ENCODE data around the gene RPL28. TPM values are rescaled to one million over a fixed set of nuclear protein-coding genes. Genes with fewer than 3 reads are reported as not detected.

Gene RPL28
- total RNA-seq, 2 donors from 2014 or later, result 175 to 319 TPM

- Histone ChIP-seq H3K9me3 (no peaks in the 10 kb centered on the region), H3K36me3 (no peaks in the 10 kb centered on the region), H3K27ac (no peak overlapping the region), H3K4me1 (peaks cover 0 to 14% of the 10 kb centered on the region in 2 donors), H3K27me3 (peaks cover 15 to 40% of the 10 kb centered on the region in 2 donors), H3K4me3 (peak overlapping the region in 1 of 2 donors; percentile 38)
- DNase-seq (ENCODE audit: low spot score), result no peak
- TF ChIP-seq CTCF (IDR thresholded peaks at IDR 0.05), result no peak
Observed at GRCh38 chr19:55369653-55370304, 16.0 kb upstream of the RPL28 start.

GRCh38 chr19:55370305-55370988 is 15.3 kb upstream of the RPL28 start, which contains the start of gene IL11:
TSS of gene IL11 (minus strand) at chr19:55370463. CDS start at chr19:55370310, 153 bp downstream.
- Histone ChIP-seq H3K9me3 (no peaks in the 10 kb centered on the region), H3K27ac (no peak within 1 kb of the TSS), H3K4me1 (peaks cover 0 to 14% of the 10 kb centered on the region in 2 donors), H3K36me3 (no peaks in the 10 kb centered on the region), H3K27me3 (peaks cover 15 to 42% of the 10 kb centered on the region in 2 donors), H3K4me3 (peak within 1 kb of the TSS in 1 of 2 donors; percentile 38)
- no peak for TF ChIP-seq CTCF (IDR thresholded peaks at IDR 0.05)
- DNase-seq (ENCODE audit: low spot score), result no peak

- DNase-seq (ENCODE audit: low spot score), result no peak
- Histone ChIP-seq H3K36me3 (no peaks in the 10 kb centered on the region), H3K9me3 (no peaks in the 10 kb centered on the region), H3K4me3 (no peak overlapping the region), H3K27me3 (peaks cover 15 to 50% of the 10 kb centered on the region in 2 donors), H3K4me1 (peaks cover 0 to 17% of the 10 kb centered on the region in 2 donors), H3K27ac (no peak overlapping the region)
- no peak for TF ChIP-seq CTCF (IDR thresholded peaks at IDR 0.05)
Observed at GRCh38 chr19:55372316-55373081, 13.2 kb upstream of the RPL28 start.

- Histone ChIP-seq H3K36me3 (no peaks in the 10 kb centered on the region), H3K27ac (no peak overlapping the region), H3K9me3 (no peaks in the 10 kb centered on the region), H3K4me1 (peaks cover 0 to 22% of the 10 kb centered on the region in 2 donors), H3K27me3 (peaks cover 12 to 45% of the 10 kb centered on the region in 2 donors), H3K4me3 (no peak overlapping the region)
- no peak for TF ChIP-seq CTCF (IDR thresholded peaks at IDR 0.05)
- no peak for DNase-seq (ENCODE audit: low spot score)
Observed at GRCh38 chr19:55373306-55373992, 12.3 kb upstream of the RPL28 start.

GRCh38 chr19:55373993-55374757 is 11.6 kb upstream of the RPL28 start:
- no peak for DNase-seq (ENCODE audit: low spot score)
- Histone ChIP-seq H3K27ac (no peak overlapping the region), H3K36me3 (no peaks in the 10 kb centered on the region), H3K27me3 (peaks cover 7 to 38% of the 10 kb centered on the region in 2 donors), H3K4me3 (no peak overlapping the region), H3K9me3 (no peaks in the 10 kb centered on the region), H3K4me1 (peaks cover 0 to 16% of the 10 kb centered on the region in 2 donors)
- TF ChIP-seq CTCF (IDR thresholded peaks at IDR 0.05), result no peak

Measured in right atrium auricular region (tissue), 2 donors.